KMS-11 (cell line): ENCODE measurements around the gene USP48.

Source experiments
- H2AFZ ChIP-seq: fragments of 200-600 bp; sonication (generic); 2 replicates; pipeline ENCODE4 v1.6.1; 2016; ENCODE audit warnings: antibody characterized with exemption, mixed run types, low read depth
- H3K27ac ChIP-seq: fragments of 200-600 bp; sonication (generic); 2 replicates; pipeline ENCODE4 v1.6.1; 2016; ENCODE audit warnings: mild to moderate bottlenecking, mixed run types
- H3K27me3 ChIP-seq: fragments of 200-600 bp; sonication (generic); 2 replicates; pipeline ENCODE4 v1.6.1; 2017; ENCODE audit warnings: mild to moderate bottlenecking, low read depth, mixed run types, moderate library complexity; ENCODE audit not compliant: insufficient read depth
- H3K36me3 ChIP-seq: fragments of 200-600 bp; sonication (generic); 2 replicates; pipeline ENCODE4 v1.6.1; 2017; ENCODE audit warnings: mild to moderate bottlenecking, mixed run types; ENCODE audit not compliant: insufficient read depth
- H3K4me1 ChIP-seq: fragments of 200-600 bp; sonication (generic); 2 replicates; pipeline ENCODE4 v1.6.1; 2016; ENCODE audit warnings: mild to moderate bottlenecking, low read depth, mixed run types; ENCODE audit not compliant: poor library complexity, severe bottlenecking
- H3K4me2 ChIP-seq: fragments of 200-600 bp; sonication (generic); 2 replicates; pipeline ENCODE4 v1.7.0; 2016; ENCODE audit warnings: mild to moderate bottlenecking, mixed run types
- H3K4me3 ChIP-seq: fragments of 200-600 bp; sonication (generic); IDR thresholded peaks from 2 replicates; pipeline ENCODE4 v1.6.1; 2017; ENCODE audit warnings: low read depth, low read length, mixed read lengths; ENCODE audit not compliant: insufficient read depth
- H3K79me2 ChIP-seq: fragments of 200-600 bp; sonication (generic); 2 replicates; pipeline ENCODE4 v1.6.1; 2016; ENCODE audit warnings: low read depth, mixed run types; ENCODE audit not compliant: insufficient read depth
- H3K9ac ChIP-seq: fragments of 200-600 bp; sonication (generic); 2 replicates; pipeline ENCODE4 v1.6.1; 2016; ENCODE audit warnings: mild to moderate bottlenecking, mixed run types
- H4K20me1 ChIP-seq: fragments of 200-600 bp; sonication (generic); 2 replicates; pipeline ENCODE4 v1.6.1; 2016; ENCODE audit warnings: mild to moderate bottlenecking, mixed run types; ENCODE audit not compliant: insufficient read depth
- CTCF ChIP-seq: fragments of 200-600 bp; sonication (generic); conservative IDR thresholded peaks from 2 replicates; pipeline ENCODE4 v1.6.1; 2017; ENCODE audit warnings: low read depth, mild to moderate bottlenecking, antibody characterized with exemption, low read length, moderate library complexity, mixed read lengths

USP48 gene

GRCh38 chr1:21822349-21822748 lies 39.4 kb upstream of the USP48 start:
- no peak overlapping the region for H3K4me2 ChIP-seq
- no peaks in the 10 kb centered on the region for H3K36me3 ChIP-seq

GRCh38 chr1:21821385-21822019 lies 38.6 kb upstream of the USP48 start:
- TF ChIP-seq CTCF: no peak
- Histone ChIP-seq H2AFZ (no peak overlapping the region), H3K4me3 (no peak overlapping the region), H3K4me2 (no peak overlapping the region), H3K27ac (no peak overlapping the region), H3K36me3 (no peaks in the 10 kb centered on the region), H3K9ac (no peak overlapping the region), H3K27me3 (no peaks in the 10 kb centered on the region; the same call in 1 of the 2 replicates), H3K4me1 (no peaks in the 10 kb centered on the region), H4K20me1 (no peaks in the 10 kb centered on the region), H3K79me2 (no peaks in the 10 kb centered on the region)

More at GRCh38 chr1:21822349-21822748, 39.4 kb upstream of the USP48 start:
- Histone ChIP-seq H3K27ac (no peak overlapping the region), H3K4me3 (no peak overlapping the region), H3K27me3 (no peaks in the 10 kb centered on the region; the same call in 1 of the 2 replicates), H3K79me2 (no peaks in the 10 kb centered on the region), H3K9ac (no peak overlapping the region), H2AFZ (no peak overlapping the region), H3K4me1 (no peaks in the 10 kb centered on the region), H4K20me1 (no peaks in the 10 kb centered on the region)
- TF ChIP-seq CTCF: no peak

- TF ChIP-seq CTCF: no peak
- no peaks in the 10 kb centered on the region; the same call in 1 of the 2 replicates for H3K27me3 ChIP-seq
- H3K36me3 ChIP-seq: no peaks in the 10 kb centered on the region
Observed at GRCh38 chr1:21820597-21821232, 37.8 kb upstream of the USP48 start.

GRCh38 chr1:21818656-21819055 lies 35.7 kb upstream of the USP48 start:
- Histone ChIP-seq H3K36me3 (no peaks in the 10 kb centered on the region), H3K27ac (no peak overlapping the region), H4K20me1 (no peaks in the 10 kb centered on the region), H2AFZ (0 out of 2 replicates have a peak overlapping the region, but pooled peaks have one; percentile 16), H3K4me2 (no peak overlapping the region), H3K79me2 (no peaks in the 10 kb centered on the region), H3K4me3 (no peak overlapping the region), H3K4me1 (no peaks in the 10 kb centered on the region), H3K27me3 (no peaks in the 10 kb centered on the region), H3K9ac (no peak overlapping the region)
- no peak for TF ChIP-seq CTCF

More at GRCh38 chr1:21820597-21821232, 37.8 kb upstream of the USP48 start:
- no peaks in the 10 kb centered on the region for H3K4me1 ChIP-seq
- no peak overlapping the region for H3K9ac ChIP-seq
- no peak overlapping the region for H3K4me2 ChIP-seq
- H2AFZ ChIP-seq: no peak overlapping the region
- no peaks in the 10 kb centered on the region for H3K79me2 ChIP-seq
- no peak overlapping the region for H3K4me3 ChIP-seq
- H3K27ac ChIP-seq: no peak overlapping the region
- no peaks in the 10 kb centered on the region for H4K20me1 ChIP-seq
